Liver (tissue), 9 donors: ENCODE data around the gene ITCH. TPM values are rescaled to one million over a fixed set of nuclear protein-coding genes. Genes with fewer than 3 reads are reported as not detected.

ENCODE experiments used
- DNase-seq: peaks from one replicate; pipeline ENCODE4 v3.0.0-alpha.2; 2017; ENCODE audit warnings: low spot score
- H3K27ac ChIP-seq, 2 donors: one replicate each; pipeline ENCODE4 v1.7.0; 2013; ENCODE audit warnings: inconsistent platforms in 2 of 2, low read length in 2 of 2, control low read depth in 1 of 2, low read depth in 1 of 2, mild to moderate bottlenecking in 1 of 2
- H3K27me3 ChIP-seq, 4 donors: one replicate each; pipeline versions ENCODE4 v1.6.1 to v1.7.0; 2013; ENCODE audit warnings: low read length in 3 of 4, inconsistent platforms in 1 of 4, mild to moderate bottlenecking in 1 of 4, moderate library complexity in 1 of 4; ENCODE audit not compliant: control insufficient read depth in 4 of 4, insufficient read depth in 4 of 4
- H3K36me3 ChIP-seq, 4 donors: one replicate each; pipeline versions ENCODE4 v1.6.1 to v1.7.0; 2013; ENCODE audit warnings: low read length in 3 of 4, mild to moderate bottlenecking in 3 of 4, low read depth in 1 of 4, moderate library complexity in 1 of 4; ENCODE audit not compliant: control insufficient read depth in 4 of 4, insufficient read depth in 3 of 4
- H3K4me1 ChIP-seq, 4 donors: one replicate each; pipeline versions ENCODE4 v1.6.1 to v1.7.0; 2013; ENCODE audit warnings: low read length in 3 of 4, mild to moderate bottlenecking in 3 of 4, moderate library complexity in 1 of 4; ENCODE audit not compliant: control insufficient read depth in 4 of 4, insufficient read depth in 4 of 4
- H3K4me3 ChIP-seq, 3 donors: one replicate each; pipeline versions ENCODE4 v1.6.1 to v1.7.0; 2013; ENCODE audit warnings: low read length in 3 of 3, control low read depth in 1 of 3, low read depth in 1 of 3, mild to moderate bottlenecking in 1 of 3
- H3K9ac ChIP-seq, 2 donors: one replicate each; pipeline ENCODE4 v1.7.0; 2013; ENCODE audit warnings: low read length in 2 of 2, mild to moderate bottlenecking in 2 of 2, moderate library complexity in 2 of 2, control low read depth in 1 of 2, low read depth in 1 of 2
- H3K9me3 ChIP-seq, 4 donors: one replicate each; pipeline versions ENCODE4 v1.6.1 to v1.7.0; 2013; ENCODE audit warnings: low read length in 3 of 4; ENCODE audit not compliant: control insufficient read depth in 4 of 4
- EGR1 ChIP-seq, 2 donors: IDR thresholded peaks; 2 replicates each; pipeline ENCODE4 v1.6.1; 2016 to 2018; ENCODE audit warnings: antibody characterized with exemption in 2 of 2, low read depth in 2 of 2
- FOXA1 ChIP-seq: IDR thresholded peaks from 2 replicates; pipeline ENCODE4 v1.6.1; 2016; ENCODE audit warnings: antibody characterized with exemption
- FOXA2 ChIP-seq: IDR thresholded peaks from 2 replicates; pipeline ENCODE4 v1.6.1; 2016; ENCODE audit warnings: antibody characterized with exemption
- GABPA ChIP-seq, 2 donors: IDR thresholded peaks in 1 of 2; conservative IDR thresholded peaks in 1 of 2; 2 replicates each; pipeline ENCODE4 v1.6.1; 2016; ENCODE audit warnings: antibody characterized with exemption in 2 of 2, mild to moderate bottlenecking in 1 of 2, moderate library complexity in 1 of 2
- HNF4A ChIP-seq, 2 donors: conservative IDR thresholded peaks; 2 replicates each; pipeline ENCODE4 v1.6.1; 2016; ENCODE audit warnings: antibody characterized with exemption in 2 of 2, mild to moderate bottlenecking in 2 of 2
- HNF4G ChIP-seq: IDR thresholded peaks from 2 replicates; pipeline ENCODE4 v1.6.1; 2016; ENCODE audit warnings: antibody characterized with exemption
- JUND ChIP-seq, 2 donors: IDR thresholded peaks; 2 replicates each; pipeline ENCODE4 v1.6.1; 2016; ENCODE audit warnings: antibody characterized with exemption in 2 of 2
- MAX ChIP-seq: IDR thresholded peaks from 2 replicates; pipeline ENCODE4 v1.6.1; 2016; ENCODE audit warnings: antibody characterized with exemption
- NR2F2 ChIP-seq: IDR thresholded peaks from 2 replicates; pipeline ENCODE4 v1.6.1; 2016; ENCODE audit warnings: antibody characterized with exemption
- RAD21 ChIP-seq, 2 donors: IDR thresholded peaks; 2 replicates each; pipeline ENCODE4 v1.6.1; 2016; ENCODE audit warnings: antibody characterized with exemption in 2 of 2, mild to moderate bottlenecking in 2 of 2
- RXRA ChIP-seq, 2 donors: IDR thresholded peaks; 2 replicates each; pipeline ENCODE4 v1.6.1; 2017 to 2018; ENCODE audit warnings: antibody characterized with exemption in 2 of 2, mild to moderate bottlenecking in 1 of 2
- SP1 ChIP-seq: IDR thresholded peaks from 2 replicates; pipeline ENCODE4 v1.6.1; 2018; ENCODE audit warnings: antibody characterized with exemption, mild to moderate bottlenecking
- TAF1 ChIP-seq: conservative IDR thresholded peaks from 2 replicates; pipeline ENCODE4 v1.6.1; 2016; ENCODE audit warnings: antibody characterized with exemption, mild to moderate bottlenecking
- YY1 ChIP-seq: IDR thresholded peaks from 2 replicates; pipeline ENCODE4 v1.6.1; 2016; ENCODE audit warnings: antibody characterized with exemption, mild to moderate bottlenecking
- WGBS: extraction: QIAGEN DNeasy Blood & Tissue Kit; methylation state at CpG from one replicate; pipeline ENCODE4 v1.1.7; 2013; 5-methylcytosine and 5-hydroxymethylcytosine counted together
- polyA plus RNA-seq, 2 donors: library from polyadenylated mRNA; stranded (reverse) in 1 of 2; unstranded in 1 of 2; fragments of 200-250 nt in 1 of 2; fragments of >200 nt in 1 of 2; fragmentation: Nextera tagmentation in 1 of 2; extraction: Ambion mirVana in 1 of 2; gene quantifications; one replicate each; pipeline versions ENCODE4 v1.2.1 to v1.2.3, GENCODE V29; 2013 to 2015
- total RNA-seq, 2 donors: library from RNA; depleted of rRNA; stranded (reverse); fragments of >200 nt; gene quantifications; one replicate each; pipeline ENCODE4 v1.2.3, GENCODE V29; 2014
- TF ChIP-seq, protein P1 (sequence below): IDR thresholded peaks from 2 replicates; pipeline ENCODE4 v1.6.1; 2016; ENCODE audit warnings: antibody characterized with exemption
- TF ChIP-seq, protein P2 (sequence below): IDR thresholded peaks from 2 replicates; pipeline ENCODE4 v1.6.1; 2016; ENCODE audit warnings: antibody characterized with exemption
- TF ChIP-seq, protein P3 (sequence below): fragments of 150-350 bp; IDR thresholded peaks from 2 replicates; pipeline ENCODE4 v1.5.1; 2017; ENCODE audit warnings: improper control_type of control experiment, low read depth, low read length; ENCODE audit not compliant: missing input control
- donor health status: healthy.
- donor health status: healthy.
- donor health status: healthy.
- donor health status: healthy.
- donor health status: healthy.

Gene ITCH
- total and polyA plus RNA-seq, 4 donors, result 14.3 to 85.3 (median 25.8) TPM

DNA sequence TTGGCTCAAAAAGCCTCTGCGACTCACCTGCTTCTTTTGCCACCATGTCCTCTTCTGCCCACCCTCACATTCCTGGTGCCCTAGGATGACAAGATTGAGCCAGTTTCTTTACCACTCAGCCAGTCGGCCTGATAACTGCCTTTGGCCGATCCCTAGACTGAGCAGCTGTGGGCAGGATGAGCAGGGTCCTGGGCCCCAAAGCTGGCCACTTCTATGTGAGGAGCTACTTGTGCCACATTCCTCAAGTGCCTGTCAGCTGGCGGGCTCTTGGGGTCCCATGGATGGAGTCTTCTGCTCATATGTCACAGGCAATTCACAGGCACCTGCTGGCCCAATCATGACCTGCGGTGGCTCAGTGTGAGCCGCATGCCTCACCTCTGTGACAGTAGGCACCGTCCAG lies 169.7 kb downstream of the ITCH start:
- Histone ChIP-seq H3K4me3 (no peak overlapping the region), H3K27ac (no peak overlapping the region), H3K9ac (no peak overlapping the region), H3K27me3 (no peaks in the 10 kb centered on the region), H3K9me3 (no peaks in the 10 kb centered on the region), H3K4me1 (peaks cover 0 to 4% (median 0%) of the 10 kb centered on the region in 4 donors), H3K36me3 (peaks cover 11 to 47% (median 34%) of the 10 kb centered on the region in 4 donors)
- DNase-seq, result no peak
- TF ChIP-seq GABPA (IDR thresholded peaks at IDR 0.05 in 1 of 2, conservative IDR thresholded peaks at IDR 0.05 in 1 of 2) (no peak), RAD21 (IDR thresholded peaks at IDR 0.05) (no peak), HNF4G (no peak)
- 94% methylated on average over 7 of the region's 7 CpGs for WGBS

DNA sequence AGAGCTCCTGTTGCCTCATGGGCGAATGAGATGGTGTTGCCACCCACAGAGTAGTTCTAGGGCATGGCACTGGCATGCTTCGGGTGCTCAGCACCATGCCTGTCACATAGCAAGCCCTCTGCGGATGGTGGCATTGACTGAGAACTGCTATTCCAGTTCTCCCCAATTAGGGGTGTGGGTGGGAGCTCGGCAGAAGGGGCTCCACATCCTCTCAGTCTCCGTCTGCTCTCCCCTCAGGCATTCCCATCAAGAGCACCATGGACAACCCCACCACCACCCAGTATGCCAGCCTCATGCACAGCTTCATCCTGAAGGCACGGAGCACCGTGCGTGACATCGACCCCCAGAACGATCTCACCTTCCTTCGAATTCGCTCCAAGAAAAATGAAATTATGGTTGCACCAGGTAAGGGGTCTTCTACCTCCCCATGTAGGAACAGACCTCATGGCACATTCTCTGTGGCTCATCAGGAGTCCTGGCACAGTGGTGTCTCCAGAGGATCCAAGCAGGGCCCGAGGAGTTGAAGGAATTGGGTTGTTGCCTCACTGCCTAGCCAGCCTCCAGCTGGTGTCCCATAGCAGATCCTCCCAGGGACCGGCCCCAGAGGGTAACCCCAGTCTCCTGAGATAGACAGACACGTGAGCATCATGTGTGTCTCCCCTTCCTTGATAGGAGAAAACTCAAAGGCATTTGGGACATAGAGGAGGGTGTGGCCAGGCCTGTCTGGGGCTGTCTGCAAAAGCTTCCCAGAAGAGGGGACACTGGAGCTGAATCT lies 171.5 kb downstream of the ITCH start:
- Histone ChIP-seq H3K36me3 (peaks cover 11 to 40% (median 30%) of the 10 kb centered on the region in 4 donors), H3K9ac (no peak overlapping the region), H3K4me1 (peaks cover 0 to 13% (median 6%) of the 10 kb centered on the region in 4 donors), H3K9me3 (no peaks in the 10 kb centered on the region), H3K27me3 (no peaks in the 10 kb centered on the region), H3K27ac (no peak overlapping the region), H3K4me3 (no peak overlapping the region)
- no peak for TF ChIP-seq YY1
- TF ChIP-seq RXRA (IDR thresholded peaks at IDR 0.05), result no peak
- TF ChIP-seq JUND (IDR thresholded peaks at IDR 0.05), result no peak
- TF ChIP-seq, protein P1, sequence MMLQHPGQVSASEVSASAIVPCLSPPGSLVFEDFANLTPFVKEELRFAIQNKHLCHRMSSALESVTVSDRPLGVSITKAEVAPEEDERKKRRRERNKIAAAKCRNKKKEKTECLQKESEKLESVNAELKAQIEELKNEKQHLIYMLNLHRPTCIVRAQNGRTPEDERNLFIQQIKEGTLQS, result no peak
- TF ChIP-seq FOXA2, result no peak
- TF ChIP-seq, protein P2, sequence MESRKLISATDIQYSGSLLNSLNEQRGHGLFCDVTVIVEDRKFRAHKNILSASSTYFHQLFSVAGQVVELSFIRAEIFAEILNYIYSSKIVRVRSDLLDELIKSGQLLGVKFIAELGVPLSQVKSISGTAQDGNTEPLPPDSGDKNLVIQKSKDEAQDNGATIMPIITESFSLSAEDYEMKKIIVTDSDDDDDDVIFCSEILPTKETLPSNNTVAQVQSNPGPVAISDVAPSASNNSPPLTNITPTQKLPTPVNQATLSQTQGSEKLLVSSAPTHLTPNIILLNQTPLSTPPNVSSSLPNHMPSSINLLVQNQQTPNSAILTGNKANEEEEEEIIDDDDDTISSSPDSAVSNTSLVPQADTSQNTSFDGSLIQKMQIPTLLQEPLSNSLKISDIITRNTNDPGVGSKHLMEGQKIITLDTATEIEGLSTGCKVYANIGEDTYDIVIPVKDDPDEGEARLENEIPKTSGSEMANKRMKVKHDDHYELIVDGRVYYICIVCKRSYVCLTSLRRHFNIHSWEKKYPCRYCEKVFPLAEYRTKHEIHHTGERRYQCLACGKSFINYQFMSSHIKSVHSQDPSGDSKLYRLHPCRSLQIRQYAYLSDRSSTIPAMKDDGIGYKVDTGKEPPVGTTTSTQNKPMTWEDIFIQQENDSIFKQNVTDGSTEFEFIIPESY, result no peak
- DNase-seq, result no peak
- 95% methylated on average over 15 of the region's 15 CpGs for WGBS

DNA sequence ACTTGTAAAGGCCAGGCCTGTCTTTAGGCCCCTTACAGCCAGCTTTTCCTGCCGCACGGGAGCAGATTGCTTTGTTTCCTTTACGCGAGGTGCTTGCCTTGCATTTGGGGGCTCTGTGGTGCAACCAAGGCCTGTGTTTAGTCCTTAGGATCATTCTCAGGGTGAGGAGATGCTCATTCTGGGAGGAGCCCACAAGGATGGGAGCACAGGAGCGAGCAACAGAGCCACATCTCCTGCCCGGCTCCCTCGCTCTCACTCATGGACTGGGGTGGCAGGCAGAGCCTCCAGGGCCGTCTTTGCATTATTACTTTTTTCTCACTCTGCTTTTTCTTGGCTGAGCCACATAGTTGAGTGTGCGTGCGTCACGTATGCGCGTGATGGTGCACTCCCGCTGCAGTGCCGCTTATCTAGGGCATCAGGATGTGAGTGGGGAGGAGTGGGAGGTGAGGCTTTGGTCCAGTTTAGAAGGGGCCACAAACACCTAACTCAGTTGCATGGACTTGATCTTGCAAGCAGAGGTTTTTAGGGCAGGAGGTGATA lies 172.3 kb downstream of the ITCH start:
- H3K9me3 ChIP-seq, result no peaks in the 10 kb centered on the region
- no peak overlapping the region for H3K4me3 ChIP-seq
- no peaks in the 10 kb centered on the region for H3K27me3 ChIP-seq
- H3K9ac ChIP-seq, result no peak overlapping the region
- DNase-seq, result no peak
- H3K36me3 ChIP-seq, result peaks cover 8 to 38% (median 28%) of the 10 kb centered on the region in 4 donors
- no peak overlapping the region for H3K27ac ChIP-seq
- 94% methylated on average over 15 of the region's 15 CpGs for WGBS
- peaks cover 0 to 13% (median 6%) of the 10 kb centered on the region in 4 donors for H3K4me1 ChIP-seq
- TF ChIP-seq GABPA (IDR thresholded peaks at IDR 0.05 in 1 of 2, conservative IDR thresholded peaks at IDR 0.05 in 1 of 2) (no peak), RAD21 (IDR thresholded peaks at IDR 0.05) (no peak), MAX (no peak), FOXA1 (no peak), YY1 (no peak), RXRA (IDR thresholded peaks at IDR 0.05) (no peak), EGR1 (IDR thresholded peaks at IDR 0.05; ENCODE audit: low read depth in 2 of 2) (no peak), SP1 (no peak), NR2F2 (no peak), TAF1 (no peak), JUND (IDR thresholded peaks at IDR 0.05) (no peak), HNF4A (conservative IDR thresholded peaks at IDR 0.05) (no peak), HNF4G (no peak)
- TF ChIP-seq, protein P1, result no peak
- TF ChIP-seq, protein P2, result no peak
- TF ChIP-seq, protein P3, sequence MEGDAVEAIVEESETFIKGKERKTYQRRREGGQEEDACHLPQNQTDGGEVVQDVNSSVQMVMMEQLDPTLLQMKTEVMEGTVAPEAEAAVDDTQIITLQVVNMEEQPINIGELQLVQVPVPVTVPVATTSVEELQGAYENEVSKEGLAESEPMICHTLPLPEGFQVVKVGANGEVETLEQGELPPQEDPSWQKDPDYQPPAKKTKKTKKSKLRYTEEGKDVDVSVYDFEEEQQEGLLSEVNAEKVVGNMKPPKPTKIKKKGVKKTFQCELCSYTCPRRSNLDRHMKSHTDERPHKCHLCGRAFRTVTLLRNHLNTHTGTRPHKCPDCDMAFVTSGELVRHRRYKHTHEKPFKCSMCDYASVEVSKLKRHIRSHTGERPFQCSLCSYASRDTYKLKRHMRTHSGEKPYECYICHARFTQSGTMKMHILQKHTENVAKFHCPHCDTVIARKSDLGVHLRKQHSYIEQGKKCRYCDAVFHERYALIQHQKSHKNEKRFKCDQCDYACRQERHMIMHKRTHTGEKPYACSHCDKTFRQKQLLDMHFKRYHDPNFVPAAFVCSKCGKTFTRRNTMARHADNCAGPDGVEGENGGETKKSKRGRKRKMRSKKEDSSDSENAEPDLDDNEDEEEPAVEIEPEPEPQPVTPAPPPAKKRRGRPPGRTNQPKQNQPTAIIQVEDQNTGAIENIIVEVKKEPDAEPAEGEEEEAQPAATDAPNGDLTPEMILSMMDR, result no peak
